Measurements from ENCODE around the gene PTPRE. TPM values are rescaled to one million over a fixed set of nuclear protein-coding genes. Genes with fewer than 3 reads are reported as not detected.

PTPRE gene
- total RNA-seq, 1 experiment from 2014 or later, result 3.1 TPM

DNA sequence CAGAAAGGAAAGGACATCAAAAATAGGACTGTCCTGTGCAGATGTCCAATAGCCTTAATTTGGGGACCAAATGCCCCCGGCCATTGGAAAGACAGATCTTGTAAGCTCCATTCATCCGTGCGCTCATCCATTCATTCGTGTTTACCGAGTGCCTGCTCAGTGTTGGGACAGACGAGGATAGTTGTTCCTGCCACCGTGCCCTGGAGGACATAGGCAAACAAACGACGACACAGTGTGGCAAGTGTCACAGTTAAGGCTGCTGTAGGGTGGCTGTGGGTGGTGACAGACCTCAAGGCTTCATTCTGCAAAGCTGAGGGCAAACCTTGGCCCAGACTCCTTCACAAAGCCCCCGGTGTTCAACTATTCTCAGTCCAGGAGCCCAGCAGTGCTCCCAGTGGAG lies 191.7 kb downstream of the PTPRE start:
- CTCF ChIA-PET, result no interaction called here
- Mint-ChIP-seq H3K4me1 (peaks cover 10% of the 10 kb centered on the region; the same call in 1 of the 2 replicates), H3K27ac (no peak overlapping the region), H3K27me3 (ENCODE audit: low read depth) (no peaks in the 10 kb centered on the region), H3K36me3 (peaks cover 43% of the 10 kb centered on the region), H3K9me3 (no peaks in the 10 kb centered on the region), H3K4me3 (no peak overlapping the region)
- DNase-seq (ENCODE audit: low spot score) (no peak), ATAC-seq (no peak)
- no peak for TF ChIP-seq GTF2I (CRISPR knock-in tag; conservative IDR thresholded peaks at IDR 0.05)
- TF ChIP-seq IRF2 (CRISPR knock-in tag; IDR thresholded peaks at IDR 0.05; ENCODE audit: borderline replicate concordance, low read depth), result no peak
- TF ChIP-seq GRHL2 (CRISPR knock-in tag; IDR thresholded peaks at IDR 0.05; ENCODE audit: insufficient replicate concordance, severe bottlenecking), result no peak
- TF ChIP-seq SMAD4 (CRISPR knock-in tag; IDR thresholded peaks at IDR 0.05), result no peak
- TF ChIP-seq, protein P1, sequence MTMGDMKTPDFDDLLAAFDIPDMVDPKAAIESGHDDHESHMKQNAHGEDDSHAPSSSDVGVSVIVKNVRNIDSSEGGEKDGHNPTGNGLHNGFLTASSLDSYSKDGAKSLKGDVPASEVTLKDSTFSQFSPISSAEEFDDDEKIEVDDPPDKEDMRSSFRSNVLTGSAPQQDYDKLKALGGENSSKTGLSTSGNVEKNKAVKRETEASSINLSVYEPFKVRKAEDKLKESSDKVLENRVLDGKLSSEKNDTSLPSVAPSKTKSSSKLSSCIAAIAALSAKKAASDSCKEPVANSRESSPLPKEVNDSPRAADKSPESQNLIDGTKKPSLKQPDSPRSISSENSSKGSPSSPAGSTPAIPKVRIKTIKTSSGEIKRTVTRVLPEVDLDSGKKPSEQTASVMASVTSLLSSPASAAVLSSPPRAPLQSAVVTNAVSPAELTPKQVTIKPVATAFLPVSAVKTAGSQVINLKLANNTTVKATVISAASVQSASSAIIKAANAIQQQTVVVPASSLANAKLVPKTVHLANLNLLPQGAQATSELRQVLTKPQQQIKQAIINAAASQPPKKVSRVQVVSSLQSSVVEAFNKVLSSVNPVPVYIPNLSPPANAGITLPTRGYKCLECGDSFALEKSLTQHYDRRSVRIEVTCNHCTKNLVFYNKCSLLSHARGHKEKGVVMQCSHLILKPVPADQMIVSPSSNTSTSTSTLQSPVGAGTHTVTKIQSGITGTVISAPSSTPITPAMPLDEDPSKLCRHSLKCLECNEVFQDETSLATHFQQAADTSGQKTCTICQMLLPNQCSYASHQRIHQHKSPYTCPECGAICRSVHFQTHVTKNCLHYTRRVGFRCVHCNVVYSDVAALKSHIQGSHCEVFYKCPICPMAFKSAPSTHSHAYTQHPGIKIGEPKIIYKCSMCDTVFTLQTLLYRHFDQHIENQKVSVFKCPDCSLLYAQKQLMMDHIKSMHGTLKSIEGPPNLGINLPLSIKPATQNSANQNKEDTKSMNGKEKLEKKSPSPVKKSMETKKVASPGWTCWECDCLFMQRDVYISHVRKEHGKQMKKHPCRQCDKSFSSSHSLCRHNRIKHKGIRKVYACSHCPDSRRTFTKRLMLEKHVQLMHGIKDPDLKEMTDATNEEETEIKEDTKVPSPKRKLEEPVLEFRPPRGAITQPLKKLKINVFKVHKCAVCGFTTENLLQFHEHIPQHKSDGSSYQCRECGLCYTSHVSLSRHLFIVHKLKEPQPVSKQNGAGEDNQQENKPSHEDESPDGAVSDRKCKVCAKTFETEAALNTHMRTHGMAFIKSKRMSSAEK (CRISPR knock-in tag; IDR thresholded peaks at IDR 0.05; ENCODE audit: borderline replicate concordance), result no peak
- TF ChIP-seq KAT7 (CRISPR knock-in tag; IDR thresholded peaks at IDR 0.05; ENCODE audit: borderline replicate concordance), result no peak
- TF ChIP-seq PRDM15 (CRISPR knock-in tag; IDR thresholded peaks at IDR 0.05), result no peak
- no peak for TF ChIP-seq NR3C1 (CRISPR knock-in tag; conservative IDR thresholded peaks at IDR 0.05; ENCODE audit: low read depth)
- TF ChIP-seq ESRRA (CRISPR knock-in tag; IDR thresholded peaks at IDR 0.05; ENCODE audit: borderline replicate concordance), result no peak
- POLR2A ChIA-PET, result no interaction called here

- ChIA-PET POLR2A (no interaction called here), CTCF (no interaction called here)
- H3K36me3 Mint-ChIP-seq, result peaks cover 43% of the 10 kb centered on the region
- no peaks in the 10 kb centered on the region for H3K27me3 Mint-ChIP-seq (ENCODE audit: low read depth)
- H3K4me1 Mint-ChIP-seq, result peaks cover 10% of the 10 kb centered on the region; the same call in 1 of the 2 replicates
- no peak for DNase-seq (ENCODE audit: low spot score)
- ATAC-seq, result no peak
- H3K4me3 Mint-ChIP-seq, result no peak overlapping the region
- no peaks in the 10 kb centered on the region for H3K9me3 Mint-ChIP-seq
- no peak overlapping the region for H3K27ac Mint-ChIP-seq
- TF ChIP-seq EMX1 (CRISPR knock-in tag; IDR thresholded peaks at IDR 0.05), result no peak
- no peak for TF ChIP-seq ZNF423 (CRISPR knock-in tag; IDR thresholded peaks at IDR 0.05)
- no peak for TF ChIP-seq ZNF281 (CRISPR knock-in tag; IDR thresholded peaks at IDR 0.05)
- TF ChIP-seq IRF2 (CRISPR knock-in tag; IDR thresholded peaks at IDR 0.05; ENCODE audit: borderline replicate concordance, low read depth), result no peak
- TF ChIP-seq, protein P2, sequence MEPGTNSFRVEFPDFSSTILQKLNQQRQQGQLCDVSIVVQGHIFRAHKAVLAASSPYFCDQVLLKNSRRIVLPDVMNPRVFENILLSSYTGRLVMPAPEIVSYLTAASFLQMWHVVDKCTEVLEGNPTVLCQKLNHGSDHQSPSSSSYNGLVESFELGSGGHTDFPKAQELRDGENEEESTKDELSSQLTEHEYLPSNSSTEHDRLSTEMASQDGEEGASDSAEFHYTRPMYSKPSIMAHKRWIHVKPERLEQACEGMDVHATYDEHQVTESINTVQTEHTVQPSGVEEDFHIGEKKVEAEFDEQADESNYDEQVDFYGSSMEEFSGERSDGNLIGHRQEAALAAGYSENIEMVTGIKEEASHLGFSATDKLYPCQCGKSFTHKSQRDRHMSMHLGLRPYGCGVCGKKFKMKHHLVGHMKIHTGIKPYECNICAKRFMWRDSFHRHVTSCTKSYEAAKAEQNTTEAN (CRISPR knock-in tag; IDR thresholded peaks at IDR 0.05), result no peak
- TF ChIP-seq, protein P3, sequence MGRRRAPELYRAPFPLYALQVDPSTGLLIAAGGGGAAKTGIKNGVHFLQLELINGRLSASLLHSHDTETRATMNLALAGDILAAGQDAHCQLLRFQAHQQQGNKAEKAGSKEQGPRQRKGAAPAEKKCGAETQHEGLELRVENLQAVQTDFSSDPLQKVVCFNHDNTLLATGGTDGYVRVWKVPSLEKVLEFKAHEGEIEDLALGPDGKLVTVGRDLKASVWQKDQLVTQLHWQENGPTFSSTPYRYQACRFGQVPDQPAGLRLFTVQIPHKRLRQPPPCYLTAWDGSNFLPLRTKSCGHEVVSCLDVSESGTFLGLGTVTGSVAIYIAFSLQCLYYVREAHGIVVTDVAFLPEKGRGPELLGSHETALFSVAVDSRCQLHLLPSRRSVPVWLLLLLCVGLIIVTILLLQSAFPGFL (CRISPR knock-in tag; IDR thresholded peaks at IDR 0.05; ENCODE audit: borderline replicate concordance), result no peak
- no peak for TF ChIP-seq ZNF232 (CRISPR knock-in tag; IDR thresholded peaks at IDR 0.05)
- TF ChIP-seq NFATC4 (CRISPR knock-in tag; IDR thresholded peaks at IDR 0.05), result no peak
- TF ChIP-seq, protein P4, sequence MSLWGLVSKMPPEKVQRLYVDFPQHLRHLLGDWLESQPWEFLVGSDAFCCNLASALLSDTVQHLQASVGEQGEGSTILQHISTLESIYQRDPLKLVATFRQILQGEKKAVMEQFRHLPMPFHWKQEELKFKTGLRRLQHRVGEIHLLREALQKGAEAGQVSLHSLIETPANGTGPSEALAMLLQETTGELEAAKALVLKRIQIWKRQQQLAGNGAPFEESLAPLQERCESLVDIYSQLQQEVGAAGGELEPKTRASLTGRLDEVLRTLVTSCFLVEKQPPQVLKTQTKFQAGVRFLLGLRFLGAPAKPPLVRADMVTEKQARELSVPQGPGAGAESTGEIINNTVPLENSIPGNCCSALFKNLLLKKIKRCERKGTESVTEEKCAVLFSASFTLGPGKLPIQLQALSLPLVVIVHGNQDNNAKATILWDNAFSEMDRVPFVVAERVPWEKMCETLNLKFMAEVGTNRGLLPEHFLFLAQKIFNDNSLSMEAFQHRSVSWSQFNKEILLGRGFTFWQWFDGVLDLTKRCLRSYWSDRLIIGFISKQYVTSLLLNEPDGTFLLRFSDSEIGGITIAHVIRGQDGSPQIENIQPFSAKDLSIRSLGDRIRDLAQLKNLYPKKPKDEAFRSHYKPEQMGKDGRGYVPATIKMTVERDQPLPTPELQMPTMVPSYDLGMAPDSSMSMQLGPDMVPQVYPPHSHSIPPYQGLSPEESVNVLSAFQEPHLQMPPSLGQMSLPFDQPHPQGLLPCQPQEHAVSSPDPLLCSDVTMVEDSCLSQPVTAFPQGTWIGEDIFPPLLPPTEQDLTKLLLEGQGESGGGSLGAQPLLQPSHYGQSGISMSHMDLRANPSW (CRISPR knock-in tag; conservative IDR thresholded peaks at IDR 0.05; ENCODE audit: low read depth), result no peak
- TF ChIP-seq TEAD4 (CRISPR knock-in tag; IDR thresholded peaks at IDR 0.05), result no peak
- TF ChIP-seq, protein P5, sequence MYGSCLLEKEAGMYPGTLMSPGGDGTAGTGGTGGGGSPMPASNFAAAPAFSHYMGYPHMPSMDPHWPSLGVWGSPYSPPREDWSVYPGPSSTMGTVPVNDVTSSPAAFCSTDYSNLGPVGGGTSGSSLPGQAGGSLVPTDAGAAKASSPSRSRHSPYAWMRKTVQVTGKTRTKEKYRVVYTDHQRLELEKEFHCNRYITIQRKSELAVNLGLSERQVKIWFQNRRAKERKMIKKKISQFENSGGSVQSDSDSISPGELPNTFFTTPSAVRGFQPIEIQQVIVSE (CRISPR knock-in tag; IDR thresholded peaks at IDR 0.05; ENCODE audit: borderline replicate concordance), result no peak
These were observed 193.0 kb downstream of the PTPRE start for GRCh38 chr10:128099901-128100300.
